ENCODE measurements around the gene PHF20. TPM values are rescaled to one million over a fixed set of nuclear protein-coding genes. Genes with fewer than 3 reads are reported as not detected.
"Not testable (repeated sequence)": the region's sequence is repeated elsewhere in the genome, so short reads cannot be mapped to it uniquely, and the experiment has no call there.

PHF20 gene
- total RNA-seq, 2 donors from 2014 or later, result 17.6 to 25.1 TPM

- Histone ChIP-seq H3K27ac (no peak overlapping the region), H3K27me3 (no peaks in the 10 kb centered on the region), H3K4me1 (no peaks in the 10 kb centered on the region), H3K36me3 (replicated peaks in 1 of 2; ENCODE audit: insufficient read depth in 1 of 2, low read depth in 2 of 2) (peaks cover 0 to 8% of the 10 kb centered on the region in 2 donors), H3K4me3 (no peak overlapping the region), H3K9me3 (peaks cover 0 to 4% (median 0%) of the 10 kb centered on the region in 3 donors)
- ATAC-seq (no peak), DNase-seq (no peak)
- intact Hi-C loops (cut with DNase I), result no loop called here
- WGBS, 2 donors, result 95 to 97% methylated on average over 6 of the region's 6 CpGs
- TF ChIP-seq CTCF (IDR thresholded peaks at IDR 0.05), result no peak
- TF ChIP-seq POLR2A (IDR thresholded peaks at IDR 0.05), result no peak
These were observed 73.7 kb downstream of the PHF20 start for GRCh38 chr20:35845561-35845960.

GRCh38 chr20:35849706-35850105 lies 77.9 kb downstream of the PHF20 start:
- no peak for ATAC-seq
- H3K4me3 ChIP-seq, result no peak overlapping the region

GRCh38 chr20:35851659-35852058 lies 79.8 kb downstream of the PHF20 start:
- H3K27ac ChIP-seq; H3K9me3 ChIP-seq; intact Hi-C loops (cut with DNase I); ATAC-seq; H3K36me3 ChIP-seq (replicated peaks in 1 of 2; ENCODE audit: insufficient read depth in 1 of 2, low read depth in 2 of 2); H3K4me3 ChIP-seq; H3K27me3 ChIP-seq: not testable (repeated sequence)
- 39 to 42% methylated on average over 6 to 8 of the region's 8 CpGs for WGBS, 2 donors
- peaks cover 11% of the 10 kb centered on the region for H3K4me1 ChIP-seq
- peak in 1 of 4 donors; percentile 3 for DNase-seq

More at GRCh38 chr20:35849706-35850105, 77.9 kb downstream of the PHF20 start:
- Histone ChIP-seq H3K27me3 (no peaks in the 10 kb centered on the region), H3K27ac (no peak overlapping the region), H3K36me3 (replicated peaks in 1 of 2; ENCODE audit: insufficient read depth in 1 of 2, low read depth in 2 of 2) (no peaks in the 10 kb centered on the region), H3K4me1 (peaks cover 11% of the 10 kb centered on the region), H3K9me3 (no peaks in the 10 kb centered on the region)
- TF ChIP-seq POLR2A (IDR thresholded peaks at IDR 0.05), result no peak
- no peak for TF ChIP-seq CTCF (IDR thresholded peaks at IDR 0.05)
- intact Hi-C loops (cut with DNase I), result no loop called here
- no peak for DNase-seq
- whole genome bisulfite sequencing, 2 donors, result 69 to 80% methylated on average over 4 of the region's 4 CpGs

- Histone ChIP-seq H3K27ac (no peak overlapping the region), H3K9me3 (no peaks in the 10 kb centered on the region), H3K4me1 (peaks cover 11% of the 10 kb centered on the region), H3K27me3 (no peaks in the 10 kb centered on the region), H3K36me3 (replicated peaks in 1 of 2; ENCODE audit: insufficient read depth in 1 of 2, low read depth in 2 of 2) (no peaks in the 10 kb centered on the region), H3K4me3 (no peak overlapping the region)
- TF ChIP-seq POLR2A (IDR thresholded peaks at IDR 0.05) (no peak), CTCF (IDR thresholded peaks at IDR 0.05) (no peak)
- DNase-seq (no peak), ATAC-seq (no peak)
- intact Hi-C loops (cut with DNase I), result no loop called here
- 93 to 97% methylated on average over 2 of the region's 2 CpGs for WGBS, 2 donors
These were observed 83.0 kb downstream of the PHF20 start for GRCh38 chr20:35854713-35855348.

GRCh38 chr20:35855641-35856040 lies 83.8 kb downstream of the PHF20 start:
- H3K27ac ChIP-seq; intact Hi-C loops (cut with DNase I); H3K36me3 ChIP-seq (replicated peaks in 1 of 2; ENCODE audit: insufficient read depth in 1 of 2, low read depth in 2 of 2); H3K27me3 ChIP-seq; DNase-seq; H3K4me3 ChIP-seq; H3K9me3 ChIP-seq; ATAC-seq: not testable (repeated sequence)
- 85 to 96% methylated on average over 4 of the region's 4 CpGs for WGBS, 2 donors
- peaks cover 11% of the 10 kb centered on the region for H3K4me1 ChIP-seq

- no peak for TF ChIP-seq POLR2A (IDR thresholded peaks at IDR 0.05)
- TF ChIP-seq CTCF (IDR thresholded peaks at IDR 0.05), result no peak
- WGBS, 2 donors, result 82 to 89% methylated on average over 4 of the region's 4 CpGs
- H3K4me1 ChIP-seq, result peaks cover 4% of the 10 kb centered on the region
- H3K4me3 ChIP-seq, result no peak overlapping the region
- ATAC-seq, result no peak
- no peak overlapping the region for H3K27ac ChIP-seq
- H3K9me3 ChIP-seq, result no peaks in the 10 kb centered on the region
- no peaks in the 10 kb centered on the region for H3K27me3 ChIP-seq
- H3K36me3 ChIP-seq (replicated peaks in 1 of 2; ENCODE audit: insufficient read depth in 1 of 2, low read depth in 2 of 2), result no peaks in the 10 kb centered on the region
- intact Hi-C loops (cut with DNase I), result no loop called here
- no peak for DNase-seq
These were observed 85.1 kb downstream of the PHF20 start for GRCh38 chr20:35856866-35857265.
